Smooth muscle cell (in vitro differentiated cells): Measurements from ENCODE around the gene PLCB4. TPM values are rescaled to one million over a fixed set of nuclear protein-coding genes. Genes with fewer than 3 reads are reported as not detected.

Experiments used
- DNase-seq: peaks from one replicate; lab custom pipeline; 2025; ENCODE audit not compliant: unreplicated experiment; lab: John Stamatoyannopoulos, UW
- H2AFZ ChIP-seq: fragments of 200-600 bp; sonication (generic); 2 replicates; pipeline ENCODE4 v1.6.0; 2016; ENCODE audit warnings: antibody characterized with exemption, low read depth, mild to moderate bottlenecking
- H3F3A ChIP-seq: fragments of 200-600 bp; sonication (generic); 2 replicates; pipeline ENCODE4 v1.6.0; 2017; ENCODE audit warnings: antibody characterized with exemption, low read depth
- H3K27ac ChIP-seq: fragments of 200-600 bp; sonication (generic); 2 replicates; pipeline ENCODE4 v1.5.1; 2016; ENCODE audit warnings: low read depth, mild to moderate bottlenecking
- H3K27me3 ChIP-seq: fragments of 200-600 bp; sonication (generic); 2 replicates; pipeline ENCODE4 v1.6.1; 2016; ENCODE audit warnings: low read depth, mild to moderate bottlenecking
- H3K36me3 ChIP-seq: fragments of 200-600 bp; sonication (generic); 2 replicates; pipeline ENCODE4 v1.5.1; 2016; ENCODE audit warnings: low read depth
- H3K4me1 ChIP-seq: fragments of 200-600 bp; sonication (generic); 2 replicates; pipeline ENCODE4 v1.5.1; 2016; ENCODE audit warnings: low read depth
- H3K4me2 ChIP-seq: fragments of 200-600 bp; sonication (generic); 2 replicates; pipeline ENCODE4 v1.6.0; 2016; ENCODE audit warnings: mild to moderate bottlenecking
- H3K4me3 ChIP-seq: fragments of 200-600 bp; sonication (generic); 2 replicates; pipeline ENCODE4 v1.5.1; 2016; ENCODE audit warnings: mild to moderate bottlenecking
- H3K79me2 ChIP-seq: fragments of 200-600 bp; sonication (generic); 2 replicates; pipeline ENCODE4 v1.6.0; 2016; ENCODE audit warnings: low read depth, mild to moderate bottlenecking
- H3K9ac ChIP-seq: fragments of 200-600 bp; sonication (generic); 2 replicates; pipeline ENCODE4 v1.6.0; 2016; ENCODE audit warnings: low read depth
- H3K9me3 ChIP-seq: fragments of 200-600 bp; sonication (generic); replicated peaks from 2 replicates; pipeline ENCODE4 v1.5.1; 2016; ENCODE audit warnings: low read depth
- H4K20me1 ChIP-seq: fragments of 200-600 bp; sonication (generic); 2 replicates; pipeline ENCODE4 v1.6.0; 2016; ENCODE audit warnings: low read depth
- WGBS: methylation state at CpG from one replicate; pipeline ENCODE4 v1.1.7; 2016; ENCODE audit warnings: low lambda C conversion rate; 5-methylcytosine and 5-hydroxymethylcytosine counted together
- polyA plus RNA-seq: library from polyadenylated mRNA; unstranded; fragments of >200 nt; fragmentation: Nextera tagmentation; extraction: Ambion mirVana; gene quantifications from 2 replicates; pipeline ENCODE4 v1.2.1, GENCODE V29; 2016
- total RNA-seq: library from RNA; depleted of rRNA; stranded (reverse); fragments of >200 nt; gene quantifications from 2 replicates; pipeline ENCODE4 v1.2.3, GENCODE V29; 2014
- TF ChIP-seq, protein P1 (sequence below): fragments of 200-600 bp; sonication (generic); IDR thresholded peaks from 2 replicates; pipeline ENCODE4 v1.5.1; 2017; ENCODE audit warnings: borderline replicate concordance, mild to moderate bottlenecking, antibody characterized with exemption; ENCODE audit not compliant: insufficient read depth, poor library complexity, severe bottlenecking

Gene PLCB4
- total and polyA plus RNA-seq, 2 experiments from 2014 or later = 3.0 to 5.3 TPM

DNA sequence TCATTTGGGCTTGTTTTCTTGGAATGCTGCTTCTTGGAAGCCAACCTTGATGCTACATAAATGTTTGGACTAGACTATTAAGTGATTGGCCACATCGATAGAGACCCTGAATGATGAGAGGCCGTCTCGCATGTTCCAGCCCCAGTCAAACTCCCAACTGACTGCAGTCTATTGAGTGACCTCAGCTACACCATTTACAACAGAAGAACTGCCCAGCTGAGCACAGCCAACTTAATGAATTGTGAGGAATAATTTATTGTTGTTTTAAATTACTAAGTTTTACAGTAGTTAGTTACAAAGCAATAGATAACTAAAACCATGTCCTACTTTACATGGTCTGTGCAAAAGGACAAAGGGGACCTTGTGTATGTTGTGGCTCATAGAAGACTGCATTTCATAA, 63.0 kb downstream of the PLCB4 start:
- Histone ChIP-seq H3K9ac (no peak overlapping the region), H3F3A (no peaks in the 10 kb centered on the region), H2AFZ (no peak overlapping the region), H3K4me1 (no peaks in the 10 kb centered on the region), H4K20me1 (no peaks in the 10 kb centered on the region), H3K27ac (no peak overlapping the region), H3K4me2 (no peak overlapping the region), H3K79me2 (no peaks in the 10 kb centered on the region), H3K4me3 (no peak overlapping the region), H3K9me3 (no peaks in the 10 kb centered on the region), H3K27me3 (no peaks in the 10 kb centered on the region), H3K36me3 (no peaks in the 10 kb centered on the region)
- TF ChIP-seq, protein P1, sequence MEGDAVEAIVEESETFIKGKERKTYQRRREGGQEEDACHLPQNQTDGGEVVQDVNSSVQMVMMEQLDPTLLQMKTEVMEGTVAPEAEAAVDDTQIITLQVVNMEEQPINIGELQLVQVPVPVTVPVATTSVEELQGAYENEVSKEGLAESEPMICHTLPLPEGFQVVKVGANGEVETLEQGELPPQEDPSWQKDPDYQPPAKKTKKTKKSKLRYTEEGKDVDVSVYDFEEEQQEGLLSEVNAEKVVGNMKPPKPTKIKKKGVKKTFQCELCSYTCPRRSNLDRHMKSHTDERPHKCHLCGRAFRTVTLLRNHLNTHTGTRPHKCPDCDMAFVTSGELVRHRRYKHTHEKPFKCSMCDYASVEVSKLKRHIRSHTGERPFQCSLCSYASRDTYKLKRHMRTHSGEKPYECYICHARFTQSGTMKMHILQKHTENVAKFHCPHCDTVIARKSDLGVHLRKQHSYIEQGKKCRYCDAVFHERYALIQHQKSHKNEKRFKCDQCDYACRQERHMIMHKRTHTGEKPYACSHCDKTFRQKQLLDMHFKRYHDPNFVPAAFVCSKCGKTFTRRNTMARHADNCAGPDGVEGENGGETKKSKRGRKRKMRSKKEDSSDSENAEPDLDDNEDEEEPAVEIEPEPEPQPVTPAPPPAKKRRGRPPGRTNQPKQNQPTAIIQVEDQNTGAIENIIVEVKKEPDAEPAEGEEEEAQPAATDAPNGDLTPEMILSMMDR = no peak
- DNase-seq = no peak
- 95% methylated on average over 3 of the region's 3 CpGs for WGBS

DNA sequence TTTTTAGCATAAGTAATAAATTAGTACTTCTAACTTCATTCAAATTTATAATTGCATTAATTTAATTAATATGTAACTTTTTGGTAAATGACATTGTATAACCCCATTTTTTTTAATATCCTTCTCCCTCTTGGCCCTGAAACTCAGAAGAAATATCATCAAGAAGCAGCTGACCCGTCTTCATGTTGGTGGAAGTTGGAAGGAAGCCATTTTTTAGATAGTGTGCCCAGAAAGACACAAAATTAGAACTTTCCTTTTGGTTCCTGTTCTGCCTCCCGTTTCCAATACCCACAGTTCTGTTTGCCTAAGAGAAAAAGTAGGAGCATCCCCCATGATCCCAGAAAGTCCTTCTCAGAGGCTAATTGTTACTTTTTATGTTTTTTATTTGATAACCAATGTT, 65.5 kb downstream of the PLCB4 start:
- 93% methylated on average over 2 of the region's 2 CpGs for WGBS
- no peak overlapping the region for H3K4me3 ChIP-seq
- H2AFZ ChIP-seq = no peak overlapping the region
- DNase-seq = no peak
- no peaks in the 10 kb centered on the region for H3K36me3 ChIP-seq
- H3K4me2 ChIP-seq = no peak overlapping the region
- H3K9me3 ChIP-seq = no peaks in the 10 kb centered on the region
- no peaks in the 10 kb centered on the region for H3K79me2 ChIP-seq
- no peak overlapping the region for H3K27ac ChIP-seq
- no peaks in the 10 kb centered on the region for H3K27me3 ChIP-seq
- no peaks in the 10 kb centered on the region for H3F3A ChIP-seq
- no peaks in the 10 kb centered on the region for H4K20me1 ChIP-seq
- TF ChIP-seq, protein P1 = no peak
- H3K4me1 ChIP-seq = no peaks in the 10 kb centered on the region
- H3K9ac ChIP-seq = no peak overlapping the region

DNA sequence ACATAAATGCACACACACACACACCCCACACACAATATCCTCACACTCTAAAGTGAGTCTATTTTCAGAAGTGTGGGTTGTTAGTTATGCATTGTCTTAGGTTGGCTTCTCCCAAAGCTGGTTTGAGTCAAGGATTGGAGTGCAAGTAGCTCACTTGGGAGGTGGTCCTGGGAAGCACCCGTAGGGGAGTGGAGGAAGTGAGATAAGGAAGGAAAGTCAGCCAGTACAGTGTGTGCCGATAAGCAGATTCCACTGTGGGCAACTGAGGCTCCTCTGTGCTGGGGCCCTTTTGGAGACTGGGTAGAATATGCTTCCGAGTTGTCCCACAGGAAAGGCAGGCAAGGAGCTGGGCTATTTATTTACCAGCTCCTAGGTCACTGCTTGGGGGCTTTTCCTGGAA, 67.2 kb downstream of the PLCB4 start:
- Histone ChIP-seq H3K36me3 (no peaks in the 10 kb centered on the region), H4K20me1 (no peaks in the 10 kb centered on the region), H3K4me3 (no peak overlapping the region), H3K4me1 (no peaks in the 10 kb centered on the region), H3K9me3 (no peaks in the 10 kb centered on the region), H3K9ac (no peak overlapping the region), H3K79me2 (no peaks in the 10 kb centered on the region), H3K27me3 (no peaks in the 10 kb centered on the region), H2AFZ (no peak overlapping the region), H3K27ac (no peak overlapping the region), H3K4me2 (no peak overlapping the region), H3F3A (no peaks in the 10 kb centered on the region)
- DNase-seq = no peak
- TF ChIP-seq, protein P1 = no peak
- WGBS = 78% methylated on average over 3 of the region's 3 CpGs

DNA sequence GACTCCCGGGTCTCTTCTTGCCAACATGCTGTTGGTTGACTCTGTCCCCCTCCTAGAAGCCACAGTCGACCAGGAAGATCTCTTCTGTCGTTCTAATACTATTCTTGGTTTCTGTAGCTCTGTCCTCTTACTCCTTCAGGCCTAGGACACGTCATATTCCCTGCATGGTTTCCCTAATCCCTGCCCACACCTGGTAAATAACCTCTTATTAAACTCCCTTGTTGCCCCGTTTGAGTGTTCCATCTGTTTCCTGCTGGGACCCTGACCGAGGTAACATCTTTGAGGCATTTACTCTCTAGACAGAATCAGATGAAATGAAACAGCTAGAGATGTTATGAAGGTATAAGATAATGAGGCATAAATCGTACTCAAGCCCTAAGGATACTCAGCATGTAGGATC, 68.1 kb downstream of the PLCB4 start:
- TF ChIP-seq, protein P1 = no peak
- Histone ChIP-seq H3K27me3 (no peaks in the 10 kb centered on the region), H3F3A (no peaks in the 10 kb centered on the region), H3K27ac (no peak overlapping the region), H3K9me3 (no peaks in the 10 kb centered on the region), H3K79me2 (no peaks in the 10 kb centered on the region), H3K4me3 (no peak overlapping the region), H4K20me1 (no peaks in the 10 kb centered on the region), H3K4me1 (no peaks in the 10 kb centered on the region), H3K4me2 (no peak overlapping the region), H3K9ac (no peak overlapping the region), H2AFZ (no peak overlapping the region), H3K36me3 (no peaks in the 10 kb centered on the region)
- whole genome bisulfite sequencing = 90% methylated on average over 7 of the region's 7 CpGs
- DNase-seq = no peak
